Measurements from ENCODE around the gene SLC38A10.

SLC38A10 gene

GRCh38 chr17:81251709-81252301 lies 43.3 kb downstream of the SLC38A10 start:
- DNase-seq, result peak; percentile 99

- DNase-seq, result peak; percentile 92
Measured at GRCh38 chr17:81251094-81251708, 43.9 kb downstream of the SLC38A10 start.

DNA sequence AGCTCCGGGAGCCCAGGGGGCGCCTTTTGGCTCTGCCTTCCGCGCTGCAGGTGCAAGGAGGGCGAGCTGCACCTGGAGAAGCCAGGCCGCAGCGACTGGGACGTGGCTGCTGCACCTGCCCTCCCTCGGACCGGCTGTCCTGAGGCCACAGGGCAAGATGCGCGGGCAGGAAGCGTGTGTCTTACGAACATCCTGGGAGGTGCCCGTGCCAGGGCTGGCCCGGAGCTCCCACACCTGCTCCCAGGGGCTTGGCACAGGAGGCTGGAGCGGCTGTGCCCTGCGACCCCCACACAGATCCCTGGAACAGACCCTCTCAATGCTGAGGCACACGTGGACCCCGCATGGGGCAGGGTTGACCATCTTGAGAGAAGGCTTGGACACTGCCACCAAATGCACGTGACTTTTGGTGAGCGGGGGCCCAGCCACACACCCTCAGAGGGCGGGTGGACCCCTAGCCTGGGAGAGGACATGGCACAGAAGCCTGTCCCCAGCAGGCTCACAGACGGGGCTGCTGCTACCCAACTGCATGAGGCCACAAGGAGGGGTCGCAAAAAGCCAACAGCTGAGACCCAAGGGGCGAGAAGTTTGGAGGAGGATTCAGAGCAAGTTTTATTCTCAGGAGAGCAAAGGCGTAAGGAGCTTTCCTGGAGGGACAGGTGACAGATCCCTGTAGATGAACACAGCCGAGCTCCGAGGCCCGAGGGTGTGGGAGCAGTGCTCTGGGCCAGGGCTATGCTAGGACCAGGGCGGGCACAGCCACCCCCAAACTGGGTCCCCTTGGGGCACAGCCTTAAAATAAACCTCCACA lies 44.6 kb downstream of the SLC38A10 start:
- DNase-seq, result no peak

DNA sequence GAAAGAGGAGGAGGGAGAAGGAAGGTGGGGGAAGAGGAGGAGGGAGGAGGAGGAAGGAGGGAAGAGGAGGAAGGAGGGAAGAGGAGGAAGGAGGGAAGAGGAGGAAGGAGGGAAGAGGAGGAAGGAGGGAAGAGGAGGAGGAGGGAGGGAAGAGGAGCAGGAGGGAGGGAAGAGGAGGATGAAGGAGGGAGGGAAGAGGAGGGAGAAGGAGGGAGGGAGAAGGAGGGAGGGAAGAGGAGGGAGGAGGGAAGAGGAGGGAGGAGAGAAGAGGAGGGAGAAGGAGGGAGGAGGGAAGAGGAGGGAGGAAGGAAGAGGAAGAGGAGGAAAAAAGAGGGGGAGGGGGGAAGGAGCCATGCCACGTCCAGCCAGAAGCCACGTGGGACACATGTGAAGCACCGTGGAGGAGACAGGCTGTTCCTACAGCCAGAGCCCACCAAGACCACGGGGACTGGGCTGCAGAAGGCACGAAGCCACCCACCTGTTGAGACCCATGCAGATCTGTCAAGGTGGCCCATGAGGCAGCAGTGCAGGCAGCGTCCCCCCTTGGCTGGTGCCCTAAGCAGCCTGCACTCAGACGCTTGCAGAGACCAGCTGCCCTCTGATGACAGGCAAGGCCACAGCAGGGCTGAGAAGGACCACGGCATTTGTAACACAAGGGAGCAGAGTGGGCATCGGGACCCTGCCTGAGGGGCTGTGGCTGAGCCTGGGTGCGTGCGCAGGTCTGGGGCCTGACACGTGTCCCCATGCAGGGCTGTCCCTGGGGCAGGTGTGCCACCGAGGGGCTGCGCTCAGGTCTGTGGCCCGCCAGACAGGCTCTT lies 45.7 kb downstream of the SLC38A10 start:
- no peak for DNase-seq

GRCh38 chr17:81248649-81249048 lies 46.5 kb downstream of the SLC38A10 start:
- no peak for DNase-seq

DNA sequence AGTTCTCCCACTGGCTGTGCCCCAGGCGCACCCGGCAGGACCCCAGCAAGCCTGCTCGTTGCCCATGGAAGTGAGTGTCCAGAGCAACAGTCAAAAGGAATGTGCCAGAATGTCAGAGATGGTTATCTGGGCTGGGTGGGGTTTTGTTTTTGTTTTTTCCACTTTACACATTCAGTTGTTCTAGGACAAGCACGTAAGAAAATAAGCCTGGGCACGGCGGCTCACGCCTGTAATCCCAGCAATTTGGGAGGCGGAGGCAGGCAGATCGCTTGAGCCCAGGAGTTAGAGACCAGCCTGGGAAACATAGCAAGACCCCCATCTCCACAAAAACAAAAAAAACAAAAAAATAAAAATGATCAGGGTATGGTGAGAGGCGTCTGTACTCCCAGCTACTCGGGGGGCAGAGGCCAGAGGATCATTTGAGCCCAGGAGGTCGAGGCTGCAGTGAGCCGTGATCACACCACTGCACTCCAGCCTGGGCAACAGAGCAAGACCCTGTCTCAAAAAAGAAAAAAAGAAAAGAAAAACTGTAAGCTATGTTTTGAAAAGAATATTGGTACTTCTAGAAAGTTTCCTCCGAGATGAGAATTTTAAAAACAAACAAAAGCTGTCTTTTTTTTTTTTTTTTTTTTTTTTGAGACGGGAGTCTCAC lies 47.6 kb downstream of the SLC38A10 start:
- DNase-seq, result no peak

DNA sequence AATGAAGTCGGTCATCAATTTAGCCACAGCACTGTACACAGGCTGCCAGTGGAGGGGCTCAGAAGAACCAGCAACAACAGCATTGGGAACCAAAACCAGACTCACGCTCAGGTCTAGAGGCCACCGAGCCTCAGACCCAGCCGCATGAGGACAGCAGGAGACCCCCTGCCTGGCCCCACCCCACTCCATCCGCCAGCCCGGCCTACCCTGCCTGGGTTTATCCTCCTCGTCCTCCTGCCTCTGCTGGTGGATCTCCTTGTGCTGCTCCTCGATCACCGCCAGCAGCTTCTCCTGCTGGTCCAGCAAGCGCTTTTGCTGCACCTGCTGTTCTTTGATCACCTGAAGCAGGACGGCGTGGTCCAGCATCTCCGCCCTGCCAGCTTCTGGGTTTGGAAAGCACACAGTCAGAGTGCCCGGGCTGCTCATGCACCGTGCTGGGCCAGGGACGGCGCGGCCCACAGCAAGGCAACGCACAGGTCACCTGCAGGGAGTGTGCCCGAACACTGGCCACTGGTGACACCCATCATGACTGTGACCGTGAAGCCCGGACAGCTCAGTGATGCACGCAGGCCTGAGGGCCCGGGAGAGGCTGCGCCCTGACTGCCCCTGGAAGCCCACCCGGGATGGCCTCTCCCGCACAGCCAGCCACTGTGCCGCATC lies 48.3 kb downstream of the SLC38A10 start:
- no peak for DNase-seq

DNA sequence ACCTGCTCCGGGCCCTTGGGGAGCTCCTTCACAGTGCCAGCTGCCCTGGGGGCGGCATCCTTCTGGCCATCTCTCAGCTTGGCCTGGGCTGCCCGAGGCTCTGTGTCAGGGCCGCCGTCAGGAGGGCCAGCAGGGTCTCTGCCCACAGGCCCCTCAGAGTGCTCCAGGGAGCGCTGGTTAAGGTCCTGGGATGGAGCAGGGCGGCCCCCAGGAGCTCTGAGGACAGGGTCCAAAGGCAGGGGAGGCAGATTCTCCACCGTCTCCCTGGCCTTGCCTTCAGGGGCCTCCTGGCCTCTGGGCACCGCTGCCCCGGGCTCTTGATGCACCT lies 48.8 kb downstream of the SLC38A10 start:
- DNase-seq, result no peak

GRCh38 chr17:81245665-81246342 lies 49.3 kb downstream of the SLC38A10 start:
- DNase-seq, result no peak

DNA sequence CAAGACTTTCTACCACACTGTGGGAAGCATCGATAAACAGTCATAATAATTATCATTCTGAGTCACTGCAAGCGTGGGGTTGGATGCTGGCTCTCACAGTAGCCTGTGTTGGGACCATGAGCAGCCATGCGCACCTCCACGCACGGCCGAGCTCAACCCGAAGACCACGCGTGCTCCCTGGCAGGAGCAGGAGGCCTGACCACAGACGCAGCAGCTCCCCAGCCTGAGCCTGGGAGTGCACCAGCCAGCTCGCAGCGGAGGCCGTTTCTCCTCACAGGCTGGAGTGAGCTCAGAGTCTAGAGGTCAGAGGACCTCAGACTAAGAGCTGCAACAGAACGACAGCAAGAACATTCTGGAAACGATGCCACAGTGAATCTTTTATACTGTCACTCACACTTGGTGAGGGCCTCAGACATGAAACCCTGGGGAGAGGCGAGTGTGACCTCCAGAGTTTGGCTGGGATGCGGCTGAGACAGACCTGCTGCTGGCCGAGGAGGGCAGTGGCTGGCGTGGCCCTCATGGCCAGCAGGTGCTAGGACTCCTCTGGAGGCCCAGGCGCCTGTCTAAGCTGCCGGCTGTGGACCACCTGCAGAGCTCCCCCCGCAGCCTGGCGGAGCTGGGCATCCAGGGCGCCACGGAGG lies 50.0 kb downstream of the SLC38A10 start:
- DNase-seq, result no peak

DNA sequence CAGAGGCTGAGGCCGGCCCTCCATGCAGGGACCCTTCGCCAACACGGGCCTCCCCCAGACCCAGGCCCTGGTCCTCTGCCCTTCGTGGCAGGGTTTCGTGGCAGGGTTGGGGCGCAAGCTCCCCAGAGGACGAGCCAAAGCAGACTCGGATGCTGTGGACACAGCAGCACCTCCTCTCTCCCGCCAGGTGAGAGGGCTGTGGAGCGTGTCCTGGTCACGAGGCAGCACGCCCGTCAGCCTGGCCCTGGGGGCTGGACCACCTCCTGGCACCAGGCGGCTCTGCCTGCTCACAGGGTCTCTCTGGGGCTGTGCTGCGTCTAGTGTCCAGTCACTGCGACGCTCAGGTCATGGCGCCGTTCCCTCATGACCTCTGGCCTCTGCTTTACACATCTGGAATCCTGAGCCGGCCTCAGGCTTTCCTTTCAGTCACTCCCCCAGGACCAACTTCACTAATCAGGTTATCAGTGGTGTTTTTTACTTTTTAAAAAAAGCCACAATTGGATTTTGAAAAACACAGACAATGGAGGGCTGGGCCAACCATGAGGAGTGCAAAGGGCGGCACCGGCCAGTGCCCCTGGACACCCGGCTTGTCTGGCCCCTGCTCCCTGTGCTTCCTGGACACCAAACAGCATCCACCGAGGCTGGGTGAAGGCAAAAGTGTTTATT lies 50.6 kb downstream of the SLC38A10 start:
- no peak for DNase-seq

DNA sequence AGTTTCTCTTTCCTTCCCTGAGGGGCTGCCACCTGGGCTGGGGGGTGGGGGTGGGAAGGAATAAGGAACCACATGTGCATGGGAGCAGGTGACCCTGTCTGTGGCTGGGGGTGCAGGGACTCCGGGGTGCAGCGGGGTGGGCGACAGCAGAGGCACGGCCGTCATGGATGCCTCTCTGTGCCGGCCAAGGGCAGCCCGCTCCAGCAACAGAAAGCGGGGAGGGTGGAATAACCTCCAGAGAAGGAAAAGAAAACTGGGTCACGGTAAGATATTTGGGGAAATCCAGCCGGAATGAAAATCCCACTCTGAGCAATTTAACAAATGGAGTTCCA lies 51.8 kb downstream of the SLC38A10 start:
- DNase-seq, result no peak

- DNase-seq, result no peak
Measured at GRCh38 chr17:81242421-81243332, 52.4 kb downstream of the SLC38A10 start.

GRCh38 chr17:81241648-81242420 lies 53.3 kb downstream of the SLC38A10 start:
- peak; percentile 38 for DNase-seq

- no peak for DNase-seq
Measured at GRCh38 chr17:81241203-81241602, 53.9 kb downstream of the SLC38A10 start.

DNA sequence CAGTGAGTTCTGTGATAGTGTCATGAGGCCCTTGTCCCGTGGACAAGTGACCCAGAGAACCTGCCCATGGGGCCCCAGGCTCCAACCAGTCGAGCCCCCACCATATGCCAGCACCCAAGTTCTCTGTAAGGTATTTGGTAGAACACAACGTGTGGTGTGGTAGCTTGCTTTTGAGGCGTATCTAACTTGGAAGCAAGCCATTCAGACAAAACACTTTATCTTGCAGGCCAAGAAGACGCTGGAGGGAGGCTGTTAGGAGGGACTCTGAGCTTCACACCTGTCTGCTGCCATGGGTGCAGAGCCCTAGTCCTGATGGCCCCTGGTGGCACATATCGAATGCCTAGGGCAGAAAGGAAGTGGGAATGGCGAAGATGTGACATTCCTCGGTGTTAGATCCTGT lies 54.3 kb downstream of the SLC38A10 start:
- DNase-seq, result no peak

DNA sequence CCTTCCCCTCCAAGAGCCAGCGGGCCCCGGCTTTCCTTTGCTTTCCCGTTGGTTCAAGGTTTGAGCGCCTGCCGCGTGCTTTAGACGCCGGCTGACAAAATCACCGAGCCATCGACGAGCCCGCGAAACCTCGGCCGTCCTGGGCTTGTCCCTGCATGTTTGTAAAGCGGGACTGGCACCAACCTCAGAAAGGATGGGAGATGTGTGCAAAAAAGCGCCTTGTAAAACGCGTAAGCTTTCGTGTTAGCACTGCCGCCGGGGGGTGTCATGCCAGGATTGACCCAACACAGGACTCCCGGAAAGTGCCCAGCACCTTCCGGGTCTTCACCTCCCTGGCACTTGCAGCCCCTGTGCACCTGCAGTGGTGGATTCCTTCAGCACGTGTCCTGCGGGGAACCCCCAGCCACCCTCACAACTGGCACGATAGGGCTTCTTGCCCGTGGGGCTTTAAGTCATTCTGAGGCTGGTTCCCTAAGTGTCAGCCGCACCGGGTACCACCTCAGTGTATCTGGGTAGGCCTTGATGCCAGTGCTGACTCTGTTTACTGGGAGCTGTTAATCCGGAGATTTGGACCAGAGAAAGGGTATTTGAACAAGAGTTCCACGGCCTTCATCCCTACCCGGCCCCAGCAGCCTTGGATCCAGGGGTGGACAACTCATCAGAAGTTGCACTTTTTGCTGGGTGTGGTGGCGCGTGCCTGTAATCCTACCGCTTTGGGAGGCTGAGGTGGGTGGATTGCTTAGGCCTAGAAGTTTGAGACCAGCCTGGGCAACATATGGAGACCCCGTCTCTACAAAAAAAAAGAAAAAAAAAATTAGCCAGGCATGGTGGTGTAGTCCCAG lies 55.2 kb downstream of the SLC38A10 start:
- DNase-seq, result no peak
